T-helper 9 cell (primary cell): Measurements from ENCODE around the gene ZFAND6.
"Not testable (repeated sequence)": the region's sequence is repeated elsewhere in the genome, so short reads cannot be mapped to it uniquely, and the experiment has no call there.

Experiments
- DNase-seq: peaks from one replicate; pipeline ENCODE4 v3.0.0-alpha.2; 2020

ZFAND6 gene

GRCh38 chr15:80099662-80100061 lies 40.2 kb downstream of the ZFAND6 start:
- not testable (repeated sequence) for DNase-seq

GRCh38 chr15:80100247-80100646 lies 40.8 kb downstream of the ZFAND6 start:
- DNase-seq, result no peak

- DNase-seq, result no peak
These were observed 45.7 kb downstream of the ZFAND6 start for GRCh38 chr15:80105193-80105592.

- DNase-seq, result no peak
These were observed 46.1 kb downstream of the ZFAND6 start for GRCh38 chr15:80105595-80105994.

- no peak for DNase-seq
These were observed 46.6 kb downstream of the ZFAND6 start for GRCh38 chr15:80106051-80106450.

DNA sequence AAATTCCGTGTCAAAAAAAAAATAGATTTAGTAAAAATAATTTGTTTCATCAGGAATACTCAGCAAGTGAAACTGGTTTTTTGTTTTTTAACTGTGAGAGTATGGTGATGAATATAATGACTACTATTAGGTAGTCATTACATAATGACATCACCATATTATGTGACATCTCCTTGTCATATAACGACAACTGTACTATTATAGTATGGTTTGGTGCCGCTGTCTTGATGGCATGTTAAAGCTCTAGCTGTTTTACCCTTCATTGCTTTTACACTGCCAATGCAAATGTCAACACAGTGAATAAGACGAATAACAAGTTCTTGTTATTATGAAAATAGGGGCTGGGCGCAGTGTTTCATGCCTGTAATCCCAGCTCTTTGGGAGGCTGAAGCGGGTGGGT lies 47.7 kb downstream of the ZFAND6 start:
- DNase-seq, result no peak

DNA sequence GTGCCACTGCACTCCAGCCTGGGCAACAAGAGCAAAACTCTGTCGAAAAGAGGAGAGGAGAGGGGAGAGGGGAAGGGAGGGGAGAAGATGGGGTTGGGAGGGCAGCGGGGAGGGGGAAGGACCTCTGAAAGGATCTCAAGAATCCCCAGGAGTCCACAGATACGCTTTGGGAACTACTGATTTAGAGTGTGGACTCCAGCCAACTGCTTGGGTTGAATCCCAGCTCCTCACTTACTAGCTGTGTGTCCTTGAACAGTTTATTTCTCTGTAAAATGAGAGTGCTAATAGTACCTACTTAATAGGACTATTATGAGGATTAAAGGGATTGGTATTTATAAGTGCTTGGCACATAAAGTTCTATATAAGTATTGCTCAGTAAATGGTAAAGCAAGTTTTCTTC lies 48.3 kb downstream of the ZFAND6 start:
- no peak for DNase-seq

- DNase-seq, result no peak
These were observed 49.9 kb downstream of the ZFAND6 start for GRCh38 chr15:80109388-80109787.

DNA sequence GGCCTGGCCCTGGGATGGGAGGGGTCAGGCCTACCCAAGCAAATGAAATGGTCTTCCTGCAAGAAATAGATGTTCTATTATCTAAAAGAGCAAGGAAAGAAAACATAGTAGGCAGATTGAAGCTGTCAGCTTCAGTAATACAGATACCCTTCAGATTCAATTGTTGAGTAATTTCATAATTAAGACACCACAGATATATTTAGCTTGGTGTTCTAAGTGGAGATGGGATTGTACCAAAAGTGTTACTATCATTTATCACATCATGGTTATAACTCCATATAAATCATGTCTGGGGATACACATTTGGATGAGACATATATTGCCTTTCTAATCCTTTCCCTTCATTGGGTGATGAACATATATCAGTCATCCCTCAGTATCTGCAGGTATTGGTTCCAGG lies 51.4 kb downstream of the ZFAND6 start:
- no peak for DNase-seq

- no peak for DNase-seq
These were observed 54.6 kb downstream of the ZFAND6 start for GRCh38 chr15:80114114-80114513.

GRCh38 chr15:80115021-80115420 lies 55.5 kb downstream of the ZFAND6 start:
- DNase-seq, result no peak

DNA sequence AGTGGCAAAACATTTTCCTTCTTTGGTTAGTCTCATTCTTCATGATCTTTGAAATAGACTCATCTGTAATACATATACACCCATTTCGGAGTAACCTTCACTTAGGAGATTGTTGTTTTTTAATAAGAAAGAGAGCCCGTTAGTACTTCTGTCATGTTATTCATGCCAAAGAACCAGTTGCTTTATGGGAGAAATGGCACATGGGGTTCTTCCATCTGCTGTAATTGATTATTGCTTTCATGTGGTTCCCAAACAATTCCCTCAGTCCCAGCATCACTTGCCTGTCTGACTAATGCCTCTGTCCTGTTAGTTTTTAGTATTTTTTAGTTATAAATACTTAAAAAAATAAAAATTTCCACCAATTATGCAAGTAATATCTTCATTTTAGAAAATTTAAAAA lies 59.5 kb downstream of the ZFAND6 start:
- DNase-seq, result no peak

DNA sequence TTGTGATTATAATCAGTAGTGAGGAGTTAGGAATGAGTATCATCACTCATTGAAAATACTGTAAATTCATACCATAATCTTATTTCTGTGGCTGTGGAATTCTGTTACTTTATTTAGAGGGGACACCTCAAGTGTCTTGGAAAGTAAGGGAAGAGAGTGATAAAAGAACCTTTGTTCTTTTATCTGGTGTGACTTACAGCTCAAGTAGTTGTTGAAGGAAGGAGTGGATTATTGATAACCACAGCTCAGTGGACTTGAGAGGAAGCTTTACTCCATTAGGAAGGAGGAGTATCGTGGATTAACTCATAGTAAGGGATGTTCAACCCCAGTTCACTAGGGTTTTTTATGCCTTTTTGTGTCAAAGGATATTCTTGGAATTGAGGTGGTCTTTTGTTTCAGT lies 61.2 kb downstream of the ZFAND6 start:
- DNase-seq, result no peak

- DNase-seq, result no peak
These were observed 62.1 kb downstream of the ZFAND6 start for GRCh38 chr15:80121546-80121945.

GRCh38 chr15:80123034-80123433 lies 63.6 kb downstream of the ZFAND6 start:
- DNase-seq, result no peak

- not testable (repeated sequence) for DNase-seq
These were observed 67.8 kb downstream of the ZFAND6 start for GRCh38 chr15:80127253-80127652.

DNA sequence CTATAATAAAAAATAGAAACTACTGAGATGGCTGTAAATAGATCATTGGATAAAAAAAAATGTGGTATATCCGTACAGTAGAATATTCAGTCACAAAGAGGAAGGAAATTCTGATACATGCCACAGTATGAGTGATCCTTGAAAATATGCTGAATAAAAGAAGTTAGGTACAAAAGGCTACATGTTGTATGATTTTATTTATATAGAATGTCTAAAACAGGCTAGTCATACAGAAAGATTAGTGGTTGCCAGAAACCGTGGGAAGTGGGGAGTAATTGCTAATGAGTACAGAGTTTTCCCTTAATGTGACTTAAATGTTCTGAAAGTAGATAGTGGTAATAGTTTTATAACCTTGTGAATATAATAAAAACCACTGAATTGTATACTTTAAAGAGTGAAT lies 68.4 kb downstream of the ZFAND6 start:
- no peak for DNase-seq

- DNase-seq, result no peak
These were observed 72.9 kb downstream of the ZFAND6 start for GRCh38 chr15:80132382-80132781.

- no peak for DNase-seq
These were observed 77.4 kb downstream of the ZFAND6 start for GRCh38 chr15:80136854-80137253.

- DNase-seq, result no peak
These were observed 79.5 kb downstream of the ZFAND6 start for GRCh38 chr15:80138961-80139360.

DNA sequence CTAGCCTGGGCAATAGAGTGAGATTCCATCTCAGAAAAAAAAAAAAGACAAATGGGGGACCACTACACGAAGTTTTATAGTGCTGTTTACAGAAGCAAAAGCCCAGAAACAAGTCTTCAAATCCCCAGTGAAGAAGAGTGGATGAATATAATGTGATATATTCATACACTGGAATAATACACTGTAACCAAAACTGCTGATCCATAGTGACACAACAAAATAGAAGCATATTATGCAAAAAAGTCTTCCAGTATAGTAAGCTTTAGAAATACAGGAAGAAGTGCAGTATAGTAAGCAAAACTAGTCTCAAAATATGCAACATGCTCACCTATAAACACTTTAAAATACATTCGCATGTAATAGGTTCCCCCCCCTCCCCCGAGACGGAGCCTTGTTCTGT lies 81.4 kb downstream of the ZFAND6 start:
- DNase-seq, result no peak

- DNase-seq, result no peak
These were observed 82.6 kb downstream of the ZFAND6 start for GRCh38 chr15:80141916-80142598.

DNA sequence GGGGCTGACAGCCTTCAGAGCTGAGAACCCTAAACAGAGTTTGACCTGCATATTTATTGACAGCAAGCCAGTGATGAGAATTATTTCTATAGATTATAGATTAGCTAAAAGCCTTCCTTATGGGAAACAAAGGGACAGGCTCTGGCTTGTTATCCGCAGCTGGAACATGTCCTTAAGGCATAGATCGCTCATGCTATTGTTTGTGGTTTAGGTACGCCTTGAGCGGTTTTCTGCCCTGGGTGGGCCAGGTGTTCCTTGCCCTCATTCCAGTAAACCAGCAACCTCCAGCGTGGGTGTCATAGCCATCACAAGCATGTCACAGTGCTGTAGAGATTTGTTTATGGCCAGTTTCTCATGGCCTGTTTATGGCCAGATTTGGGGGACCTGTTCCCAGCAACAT lies 83.2 kb downstream of the ZFAND6 start:
- DNase-seq, result no peak

DNA sequence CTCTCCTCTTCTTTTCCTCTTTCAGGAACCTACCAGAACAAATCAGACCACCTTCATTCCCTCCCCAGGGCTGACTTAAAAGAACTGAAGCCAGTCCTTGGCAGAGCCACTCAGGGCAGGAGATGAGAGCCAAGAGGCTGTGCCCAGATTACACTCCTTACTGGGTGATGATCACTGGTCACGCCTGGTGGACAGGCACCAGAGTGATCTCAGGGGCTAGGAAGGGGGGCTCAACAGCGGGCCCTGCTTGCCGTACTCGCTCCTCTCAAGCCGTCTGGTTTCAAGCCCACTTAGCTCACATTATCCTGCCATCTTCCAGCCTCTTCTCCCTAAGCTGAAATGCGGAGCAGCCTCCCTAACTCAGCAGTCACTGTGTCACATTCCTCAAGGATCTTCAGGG lies 91.7 kb downstream of the ZFAND6 start:
- no peak for DNase-seq

DNA sequence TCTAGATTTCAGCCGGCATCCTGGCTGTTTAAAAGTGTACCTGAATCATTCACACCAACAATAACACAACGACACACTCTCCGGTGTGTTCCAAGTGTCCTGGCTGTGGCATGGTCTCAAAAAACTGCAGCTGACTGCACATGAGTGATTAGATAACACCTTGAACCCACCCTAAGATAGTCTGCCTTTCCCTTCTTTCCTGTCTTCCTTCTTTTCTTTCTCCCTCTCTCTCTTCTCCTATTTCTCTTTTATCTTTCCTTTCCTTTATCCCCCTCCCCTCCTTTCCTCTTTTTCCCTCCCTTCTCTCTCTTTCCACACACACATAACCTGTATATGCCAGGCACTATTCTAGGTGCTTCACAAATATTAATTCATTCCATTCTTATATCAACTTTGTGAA lies 92.1 kb downstream of the ZFAND6 start:
- DNase-seq, result no peak
